Measurements from ENCODE around the gene FAM72B. TPM values are rescaled to one million over a fixed set of nuclear protein-coding genes. Genes with fewer than 3 reads are reported as not detected.
"Not testable (repeated sequence)": the region's sequence is repeated elsewhere in the genome, so short reads cannot be mapped to it uniquely, and the experiment has no call there.

Gene FAM72B
- total RNA-seq, 3 donors from 2014 or later = 0.26 to 2.6 (median 0.89) TPM

- ATAC-seq; H3K4me1 ChIP-seq (ENCODE audit: low read depth); H3K4me3 ChIP-seq; intact Hi-C loops (cut with DNase I, micrococcal nuclease); H3K36me3 ChIP-seq (ENCODE audit: low read depth); H3K9me3 ChIP-seq; DNase-seq: not testable (repeated sequence)
These were observed 31.4 kb downstream of the FAM72B start for GRCh38 chr1:121152788-121153187.

DNA sequence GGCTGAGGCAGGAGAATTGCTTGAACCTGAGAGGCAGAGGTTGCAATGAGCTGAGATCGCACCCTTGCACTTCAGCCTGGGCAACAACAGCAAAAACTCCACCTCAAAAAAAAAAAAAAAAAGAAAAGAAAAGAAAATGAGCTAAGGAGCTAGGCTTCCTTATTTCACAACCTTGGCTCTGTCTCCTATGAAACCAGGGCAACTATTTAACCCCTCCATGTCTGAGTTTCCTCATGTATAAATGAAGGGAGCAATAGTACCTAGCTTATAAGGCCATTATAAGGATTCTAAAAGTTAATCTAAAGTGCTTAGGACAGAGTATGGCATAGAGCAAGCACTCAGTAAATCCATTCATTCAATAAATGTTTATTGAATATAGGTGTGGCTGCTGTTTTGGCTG, 32.8 kb downstream of the FAM72B start:
- H3K36me3 ChIP-seq (ENCODE audit: low read depth); H3K4me1 ChIP-seq (ENCODE audit: low read depth); intact Hi-C loops (cut with DNase I, micrococcal nuclease); DNase-seq; ATAC-seq; H3K4me3 ChIP-seq; H3K9me3 ChIP-seq: not testable (repeated sequence)

GRCh38 chr1:121148489-121149190, 35.5 kb downstream of the FAM72B start:
- H3K4me1 ChIP-seq (ENCODE audit: low read depth); DNase-seq; H3K36me3 ChIP-seq (ENCODE audit: low read depth); intact Hi-C loops (cut with DNase I, micrococcal nuclease); H3K9me3 ChIP-seq; H3K4me3 ChIP-seq: not testable (repeated sequence)
- ATAC-seq = peak; percentile 73

- H3K4me3 ChIP-seq; H3K36me3 ChIP-seq (ENCODE audit: low read depth); intact Hi-C loops (cut with DNase I, micrococcal nuclease); ATAC-seq; H3K9me3 ChIP-seq; H3K4me1 ChIP-seq (ENCODE audit: low read depth); DNase-seq: not testable (repeated sequence)
These were observed 43.7 kb downstream of the FAM72B start for GRCh38 chr1:121140393-121140792.

GRCh38 chr1:121131494-121131893, 52.6 kb downstream of the FAM72B start:
- intact Hi-C loops (cut with DNase I, micrococcal nuclease); H3K4me3 ChIP-seq; H3K36me3 ChIP-seq (ENCODE audit: low read depth); DNase-seq; H3K9me3 ChIP-seq; H3K4me1 ChIP-seq (ENCODE audit: low read depth); ATAC-seq: not testable (repeated sequence)

GRCh38 chr1:121118480-121118824, 65.7 kb downstream of the FAM72B start:
- H3K4me3 ChIP-seq; H3K9me3 ChIP-seq; H3K36me3 ChIP-seq (ENCODE audit: low read depth); intact Hi-C loops (cut with DNase I, micrococcal nuclease); H3K4me1 ChIP-seq (ENCODE audit: low read depth); DNase-seq: not testable (repeated sequence)
- ATAC-seq = peak; percentile 13

Other genes starting within 250 kb of the FAM72B start
- 10 to 100 TPM in 2 of 3 donors, 1 to 10 TPM in 1; 5.4 to 27.8 (median 12.3) TPM for gene SRGAP2C, start 635 bp upstream of the FAM72B start, total RNA-seq

Data from mucosa of descending colon (tissue), 3 donors.